Adrenal gland (tissue), 12 donors: ENCODE data around the gene ACOD1. TPM values are rescaled to one million over a fixed set of nuclear protein-coding genes. Genes with fewer than 3 reads are reported as not detected.

Experiments
- DNase-seq, 7 donors: peaks; one replicate each; pipeline ENCODE4 v3.0.0-alpha.2; 2019 to 2020
- H3K27ac ChIP-seq, 5 donors: fragments of 200-600 bp; sonication (generic) in 4 of 5; 1 replicate in 3 of 5; 2 replicates in 2 of 5; pipeline versions ENCODE4 v1.5.1 to v1.8.0; 2016 to 2020; ENCODE audit warnings: mild to moderate bottlenecking in 1 of 5
- H3K27me3 ChIP-seq: fragments of 200-600 bp; 2 replicates; pipeline ENCODE4 v1.8.0; 2021
- H3K36me3 ChIP-seq, 2 donors: fragments of 200-600 bp; replicated peaks in 1 of 2; 1 replicate in 1 of 2; 2 replicates in 1 of 2; pipeline versions ENCODE4 v1.5.1 to v1.8.0; 2018 to 2022
- H3K4me1 ChIP-seq, 2 donors: fragments of 200-600 bp; replicated peaks in 1 of 2; 1 replicate in 1 of 2; 2 replicates in 1 of 2; pipeline versions ENCODE4 v1.5.1 to v1.8.0; 2018 to 2021
- H3K4me3 ChIP-seq, 4 donors: fragments of 200-600 bp; sonication (generic) in 3 of 4; one replicate each; pipeline ENCODE4 v1.5.1; 2016 to 2018
- H3K9me3 ChIP-seq, 3 donors: fragments of 200-600 bp; sonication (generic) in 1 of 3; replicated peaks in 1 of 3; 1 replicate in 2 of 3; 2 replicates in 1 of 3; pipeline versions ENCODE4 v1.5.1 to v1.8.0; 2016 to 2021
- POLR2A ChIP-seq, 2 donors: fragments of 450-650 bp; IDR thresholded peaks; one replicate each; pipeline ENCODE4 v1.6.1; 2017; ENCODE audit warnings: antibody characterized with exemption in 2 of 2, mild to moderate bottlenecking in 2 of 2, moderate library complexity in 1 of 2
- WGBS, 4 donors: extraction: QIAGEN DNeasy Blood & Tissue Kit in 2 of 4; methylation state at CpG; one replicate each; pipeline versions ENCODE4 v1.1.5 to v1.1.7; 2013 to 2017; 5-methylcytosine and 5-hydroxymethylcytosine counted together
- intact Hi-C, 2 donors: fragments of 100-400 bp; cut with DNase I; formaldehyde crosslinking; loops; one replicate each; pipeline versions ENCODE4 v1.14.1 to v1.15.0; 2022 to 2023
- polyA plus RNA-seq, 3 donors: library from polyadenylated mRNA; stranded (reverse); fragments of 200-250 nt in 2 of 3; fragments of 350-450 nt in 1 of 3; fragmentation: Illumina TruSeq in 1 of 3; extraction: RNeasy Lipid Tissue Mini Kit (QIAGEN cat#74804) in 1 of 3; gene quantifications; one replicate each; pipeline ENCODE4 v1.2.3, GENCODE V29; 2013 to 2014
- total RNA-seq, 9 donors: library from RNA; depleted of rRNA in 4 of 9; stranded (reverse); fragments of >200 nt in 4 of 9; fragments of 120-200 nt in 1 of 9; fragmentation: NEBNext Ultra II Directional in 1 of 9; extraction: Animal tissue kit (Norgen Biotek cat#: 25700) in 1 of 9; gene quantifications; one replicate each; pipeline versions ENCODE4 v1.1.0 to v1.2.4, GENCODE V29; 2013 to 2023
- TF ChIP-seq, protein P1 (sequence below), 6 experiments: fragments of 450-650 bp in 4 of 6; fragments of 200-600 bp in 2 of 6; sonication (generic) in 1 of 6; IDR thresholded peaks; 1 replicate in 5 of 6; 2 replicates in 1 of 6; pipeline versions ENCODE4 v1.5.1 to v1.8.0; 2016 to 2021; ENCODE audit warnings: antibody characterized with exemption in 6 of 6, mild to moderate bottlenecking in 2 of 6, moderate library complexity in 1 of 6
- donor health status: healthy with polysubstance abuse.
- donor health status: Bipolar disorder and iron deficiency.
- donor health status: DM: yes; HTN: yes; CAD: no.
- donor health status: DM: no; HTN: no; CAD: no.
- donor health status: DM: no; HTN: no; CAD: no.
- donor health status: DM: yes; HTN: yes; CAD: no.

ACOD1 gene
- total and polyA plus RNA-seq, 12 donors, result not detected

DNA sequence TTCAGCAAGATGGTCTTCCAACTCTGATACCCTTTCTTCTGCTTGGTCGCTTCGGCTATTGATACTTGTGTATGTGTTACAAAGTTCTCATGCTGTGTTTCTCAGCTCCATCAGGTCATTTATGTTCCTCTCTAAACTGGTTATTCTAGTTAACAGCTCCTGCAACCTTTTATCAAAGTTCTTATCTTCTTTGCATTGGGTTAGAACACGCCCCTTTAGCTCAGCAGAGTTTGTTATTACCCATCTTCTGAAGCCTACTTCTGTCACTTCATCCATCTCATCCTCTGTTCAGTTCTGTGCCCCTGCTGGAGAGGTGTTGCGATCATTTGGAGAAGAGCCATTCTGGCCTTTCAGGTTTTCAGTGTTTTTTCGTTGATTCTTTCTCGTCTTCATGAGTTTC is 18.7 kb downstream of the ACOD1 start:
- H3K27ac ChIP-seq, result no peak overlapping the region
- H3K9me3 ChIP-seq, result no peaks in the 10 kb centered on the region
- no peak for DNase-seq
- WGBS, 4 donors, result 93 to 96% (median 95%) methylated on average over 6 of the region's 6 CpGs
- H3K4me3 ChIP-seq, result no peak overlapping the region
- no peaks in the 10 kb centered on the region for H3K27me3 ChIP-seq
- TF ChIP-seq POLR2A (IDR thresholded peaks at IDR 0.05), result no peak
- TF ChIP-seq, protein P1, sequence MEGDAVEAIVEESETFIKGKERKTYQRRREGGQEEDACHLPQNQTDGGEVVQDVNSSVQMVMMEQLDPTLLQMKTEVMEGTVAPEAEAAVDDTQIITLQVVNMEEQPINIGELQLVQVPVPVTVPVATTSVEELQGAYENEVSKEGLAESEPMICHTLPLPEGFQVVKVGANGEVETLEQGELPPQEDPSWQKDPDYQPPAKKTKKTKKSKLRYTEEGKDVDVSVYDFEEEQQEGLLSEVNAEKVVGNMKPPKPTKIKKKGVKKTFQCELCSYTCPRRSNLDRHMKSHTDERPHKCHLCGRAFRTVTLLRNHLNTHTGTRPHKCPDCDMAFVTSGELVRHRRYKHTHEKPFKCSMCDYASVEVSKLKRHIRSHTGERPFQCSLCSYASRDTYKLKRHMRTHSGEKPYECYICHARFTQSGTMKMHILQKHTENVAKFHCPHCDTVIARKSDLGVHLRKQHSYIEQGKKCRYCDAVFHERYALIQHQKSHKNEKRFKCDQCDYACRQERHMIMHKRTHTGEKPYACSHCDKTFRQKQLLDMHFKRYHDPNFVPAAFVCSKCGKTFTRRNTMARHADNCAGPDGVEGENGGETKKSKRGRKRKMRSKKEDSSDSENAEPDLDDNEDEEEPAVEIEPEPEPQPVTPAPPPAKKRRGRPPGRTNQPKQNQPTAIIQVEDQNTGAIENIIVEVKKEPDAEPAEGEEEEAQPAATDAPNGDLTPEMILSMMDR (IDR thresholded peaks at IDR 0.05), result no peak
- no peaks in the 10 kb centered on the region for H3K36me3 ChIP-seq
- intact Hi-C loops, result no loop called here
- peaks cover 0 to 9% of the 10 kb centered on the region in 2 donors for H3K4me1 ChIP-seq

DNA sequence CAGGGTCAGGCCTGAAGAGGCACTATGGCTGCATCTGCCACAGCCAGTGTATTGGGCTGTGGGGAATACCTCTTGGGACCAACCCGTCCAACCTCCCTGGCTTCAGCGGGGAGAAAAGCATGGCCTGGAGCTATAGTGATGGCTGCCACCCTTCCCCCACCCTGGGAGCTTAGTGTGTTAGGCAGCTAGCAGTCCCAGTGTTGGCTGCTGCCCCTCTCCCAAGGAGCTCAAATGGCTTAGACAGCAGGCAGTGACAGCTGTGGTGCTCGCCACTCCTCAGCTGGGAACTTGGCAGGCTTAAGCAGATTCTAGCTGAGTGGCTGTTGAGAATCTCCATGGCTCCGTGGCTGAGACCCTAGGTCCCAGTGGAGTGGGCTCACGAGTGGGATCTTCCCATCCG is 19.7 kb downstream of the ACOD1 start:
- no peak for TF ChIP-seq POLR2A (IDR thresholded peaks at IDR 0.05)
- TF ChIP-seq, protein P1 (IDR thresholded peaks at IDR 0.05), result no peak
- Histone ChIP-seq H3K9me3 (no peaks in the 10 kb centered on the region), H3K4me1 (peaks cover 0 to 9% of the 10 kb centered on the region in 2 donors), H3K27me3 (no peaks in the 10 kb centered on the region), H3K36me3 (no peaks in the 10 kb centered on the region), H3K4me3 (no peak overlapping the region), H3K27ac (no peak overlapping the region)
- 84 to 100% (median 90%) methylated on average over 1 to 6 of the region's 6 CpGs; no CpG with 5 or more reads in 1 of the 4 donors for WGBS, 4 donors
- no peak for DNase-seq
- intact Hi-C loops, result no loop called here

DNA sequence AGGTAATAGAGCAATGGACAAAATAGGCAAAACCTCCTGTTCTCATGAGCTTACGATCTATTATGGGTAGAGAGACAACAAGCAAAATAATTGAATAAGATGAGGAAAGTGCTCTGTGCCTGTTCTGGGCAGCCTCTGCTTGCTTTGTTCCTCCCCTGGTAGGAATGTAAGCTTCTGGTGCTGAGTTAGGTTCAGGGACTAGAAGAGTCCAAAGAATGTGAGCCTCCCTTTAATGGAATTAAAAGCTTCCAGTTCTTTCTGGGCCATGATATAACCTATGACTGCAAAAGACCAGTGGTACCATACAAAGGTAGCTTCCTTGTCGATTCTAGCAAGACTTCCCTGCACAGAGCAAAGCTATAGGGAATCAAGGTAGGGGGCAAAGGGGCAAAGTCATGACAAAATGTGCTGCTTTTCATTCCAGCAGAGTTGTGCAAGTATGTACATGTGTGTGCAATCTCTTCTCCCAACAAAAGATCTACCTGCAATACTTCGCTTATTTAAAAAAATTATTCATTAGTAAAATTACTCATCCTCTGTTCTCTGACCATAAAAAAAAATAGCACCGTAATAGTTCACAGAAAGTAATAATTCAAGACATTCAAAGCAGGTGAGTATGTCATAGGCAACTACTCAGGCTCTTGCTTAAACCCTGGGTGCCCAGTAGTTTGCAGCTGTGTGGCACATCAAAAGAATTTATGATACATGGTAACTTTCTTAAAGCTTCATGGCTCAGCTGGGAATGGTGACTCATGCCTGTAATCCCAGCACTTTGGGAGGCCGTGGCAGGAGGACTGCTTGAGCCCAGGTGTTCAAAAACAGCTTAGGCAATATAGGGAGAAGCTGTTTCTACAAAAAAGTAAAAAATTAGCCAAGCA is 21.4 kb downstream of the ACOD1 start:
- intact Hi-C loops, result loop anchor here in 1 of 2 donors (10.0 kb wide), 1 partner anchor 1095 kb away; no protein-coding TSS in a partner anchor
- H3K27me3 ChIP-seq, result no peaks in the 10 kb centered on the region
- no peaks in the 10 kb centered on the region for H3K9me3 ChIP-seq
- 79 to 86% (median 82%) methylated on average over 5 of the region's 5 CpGs for WGBS, 4 donors
- H3K4me3 ChIP-seq, result no peak overlapping the region
- H3K27ac ChIP-seq, result no peak overlapping the region
- peaks cover 0 to 9% of the 10 kb centered on the region in 2 donors for H3K4me1 ChIP-seq
- no peak for DNase-seq
- TF ChIP-seq POLR2A (IDR thresholded peaks at IDR 0.05), result no peak
- TF ChIP-seq, protein P1 (IDR thresholded peaks at IDR 0.05), result no peak
- no peaks in the 10 kb centered on the region for H3K36me3 ChIP-seq

DNA sequence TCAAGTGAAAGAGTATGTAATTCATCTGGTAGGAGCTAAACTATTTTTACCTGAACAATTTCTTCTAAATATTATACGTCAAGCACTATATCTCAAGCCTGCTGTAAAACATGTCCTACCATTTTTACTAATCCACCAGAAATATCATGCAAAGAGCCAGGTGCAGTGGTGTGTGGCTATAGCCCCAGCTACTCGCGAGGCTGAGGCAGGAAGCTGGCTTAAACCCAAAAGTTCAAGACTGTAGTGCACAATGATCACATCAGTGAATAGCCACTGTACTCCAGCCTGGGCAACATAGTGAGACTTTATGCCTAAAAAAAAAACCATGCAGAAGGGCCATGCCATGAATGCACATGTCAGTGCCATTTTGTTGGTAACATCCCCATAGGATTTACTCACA is 22.9 kb downstream of the ACOD1 start:
- no peak for TF ChIP-seq POLR2A (IDR thresholded peaks at IDR 0.05)
- H3K27me3 ChIP-seq, result no peaks in the 10 kb centered on the region
- intact Hi-C loops, result loop anchor here in 1 of 2 donors (10.0 kb wide), 1 partner anchor 1096 kb away; no protein-coding TSS in a partner anchor
- H3K36me3 ChIP-seq, result no peaks in the 10 kb centered on the region
- H3K9me3 ChIP-seq, result no peaks in the 10 kb centered on the region
- H3K4me1 ChIP-seq, result peaks cover 0 to under 1% of the 10 kb centered on the region in 2 donors
- H3K4me3 ChIP-seq, result no peak overlapping the region
- H3K27ac ChIP-seq, result no peak overlapping the region
- no peak for DNase-seq
- 59 to 79% (median 69%) methylated on average over 3 of the region's 3 CpGs for WGBS, 4 donors
